GM18502 (cell line): ENCODE data around the gene CAPN8.

Experiments used
- ATAC-seq: cut with Tn5 transposase; IDR thresholded peaks from one replicate; pipeline ENCODE4 v1.9.1; 2021; ENCODE audit warnings: mild to moderate bottlenecking; ENCODE audit not compliant: unreplicated experiment, poor library complexity

Gene CAPN8

DNA sequence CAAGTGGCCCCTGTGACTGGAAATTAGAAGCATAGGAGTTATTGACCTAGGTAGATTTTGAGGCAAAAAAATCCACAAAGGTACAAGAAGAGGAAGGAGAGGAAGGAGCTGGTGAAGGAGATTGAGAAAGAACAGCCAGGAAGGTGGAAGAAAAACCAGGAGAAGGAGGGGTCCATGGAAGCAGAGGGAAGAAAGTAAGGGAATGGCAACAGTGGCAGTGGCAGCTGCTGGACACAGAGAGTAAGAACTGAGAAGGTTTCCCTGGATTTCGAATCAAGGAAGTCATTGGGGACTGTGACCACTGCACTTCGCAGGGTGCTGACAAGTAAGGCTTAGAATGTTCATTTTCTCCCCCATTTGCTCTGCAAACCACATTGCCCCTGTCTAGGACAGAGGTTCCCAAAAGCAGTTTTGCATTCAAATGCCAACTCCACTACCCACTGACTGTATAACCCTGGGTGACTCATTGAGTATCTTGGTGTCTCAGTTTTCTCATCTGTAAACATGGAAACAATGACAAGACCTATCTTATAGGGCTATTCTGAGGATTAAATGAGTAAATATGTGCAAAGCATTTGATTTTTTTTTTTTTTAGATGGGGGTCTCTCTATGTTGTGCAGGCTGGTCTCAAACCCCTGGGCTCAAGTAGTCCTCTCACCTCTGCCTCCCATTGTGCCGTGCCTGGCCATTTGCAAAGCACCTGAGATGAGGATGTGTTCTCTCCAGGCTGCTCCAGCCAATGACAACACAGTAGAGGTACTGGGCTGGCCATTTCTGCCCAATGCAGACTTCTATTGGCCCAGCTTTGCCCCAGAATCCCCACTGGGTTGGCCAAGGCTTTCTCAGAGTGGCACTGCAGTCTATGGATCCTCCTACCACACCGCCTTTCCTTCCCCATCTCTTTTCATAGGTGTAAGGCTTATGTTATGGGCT lies 37.5 kb upstream of the CAPN8 start:
- ATAC-seq: no peak

DNA sequence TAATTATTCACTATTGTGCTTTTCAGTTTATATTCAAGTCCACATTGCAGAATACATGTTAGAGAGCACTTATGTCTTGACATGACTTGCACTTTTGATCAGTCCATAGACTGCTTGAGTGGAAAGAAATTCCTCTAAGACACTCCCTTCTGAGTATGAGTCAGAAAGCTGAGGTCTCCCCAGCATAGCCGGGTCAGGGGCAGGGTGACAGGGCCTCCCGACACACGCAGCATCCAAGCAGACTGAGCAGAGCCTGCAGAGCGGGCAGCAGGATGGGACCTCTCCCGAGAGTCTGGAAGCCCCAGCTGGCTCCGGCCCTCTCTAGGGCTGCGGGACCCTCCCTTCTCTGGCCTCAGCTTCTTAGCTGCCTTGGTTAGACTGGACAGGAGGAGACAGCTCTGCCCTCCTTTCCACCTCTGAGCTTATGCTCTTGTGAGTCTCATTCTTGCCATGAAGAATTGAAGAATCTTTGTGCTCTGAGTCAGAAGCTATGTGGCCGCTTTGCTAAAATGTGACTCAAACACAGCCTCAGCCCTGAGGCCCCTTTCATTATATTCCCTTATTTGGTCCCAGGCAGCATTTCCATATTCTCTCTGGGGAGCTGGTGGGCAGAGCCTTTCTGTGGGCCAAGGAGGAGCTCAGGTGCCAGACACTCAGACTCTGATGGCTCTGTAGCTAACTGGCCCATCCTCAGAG lies 35.6 kb upstream of the CAPN8 start:
- no peak for ATAC-seq

DNA sequence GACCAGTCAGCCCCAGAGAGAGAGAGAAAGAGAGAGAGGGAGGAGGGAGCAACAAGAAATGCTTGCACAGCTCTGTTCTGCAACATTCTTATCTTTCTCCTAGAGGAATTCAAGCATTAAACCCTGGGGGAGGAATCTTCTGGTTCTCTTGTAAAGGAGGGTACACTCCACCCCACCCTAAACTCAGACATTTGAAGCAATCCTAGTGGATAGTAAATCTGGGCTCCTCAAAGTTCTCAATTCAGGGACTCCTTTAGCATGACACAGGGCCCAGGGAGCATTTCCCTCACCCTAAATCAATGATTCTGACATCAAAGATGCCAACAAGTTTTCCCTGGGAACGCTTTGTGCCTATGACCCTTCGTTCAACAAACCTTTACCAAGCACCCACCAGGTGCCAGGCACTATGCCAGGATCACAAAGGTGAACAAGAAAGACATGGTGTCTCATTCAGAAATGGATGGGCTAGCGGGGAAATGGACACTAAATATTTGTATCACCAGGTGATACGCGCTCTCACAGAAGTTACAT lies 35.0 kb upstream of the CAPN8 start:
- no peak for ATAC-seq

DNA sequence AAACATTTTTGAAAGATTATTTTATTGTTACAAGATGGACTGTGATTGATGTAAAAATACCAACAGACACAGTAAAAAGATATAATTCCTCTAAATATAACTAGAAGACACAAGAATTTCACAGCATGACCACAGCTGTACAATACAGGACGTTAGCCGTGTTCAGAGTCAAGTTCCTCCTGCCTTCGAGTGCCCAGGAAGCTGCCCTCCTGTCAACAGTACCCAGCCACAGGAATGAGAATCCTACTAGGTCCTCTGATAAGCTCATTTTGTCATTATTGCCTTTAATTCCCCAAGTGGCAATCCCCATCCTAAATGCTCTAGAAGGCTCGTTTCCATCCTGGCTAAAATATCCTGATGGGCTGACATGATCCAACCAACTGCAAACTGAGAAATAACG lies 30.4 kb upstream of the CAPN8 start:
- ATAC-seq: no peak

DNA sequence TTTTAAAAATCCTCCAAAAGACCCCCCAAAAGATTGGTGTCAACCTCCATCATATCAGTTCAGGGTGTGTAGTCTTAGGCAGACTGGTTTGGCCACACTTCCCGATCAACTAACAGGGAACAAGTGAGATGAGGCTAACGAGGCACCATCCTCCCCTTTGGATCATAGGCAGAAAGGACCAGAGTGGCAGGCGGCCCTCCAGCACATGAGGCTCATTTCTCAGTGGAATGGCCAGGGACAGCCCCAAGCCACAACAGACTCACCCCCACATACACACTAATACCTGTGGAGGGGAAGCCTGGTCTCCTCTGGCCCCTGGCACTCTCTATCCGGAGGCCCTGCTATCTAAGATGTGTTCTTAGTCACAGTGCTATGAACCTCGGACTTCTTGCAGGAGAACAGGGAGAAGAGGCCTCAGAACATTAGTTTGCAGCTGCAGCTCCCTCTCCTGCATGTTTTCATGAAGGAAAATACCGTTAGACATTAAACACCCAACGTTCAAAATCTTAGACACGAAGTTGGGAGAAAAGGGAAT lies 29.6 kb upstream of the CAPN8 start:
- ATAC-seq: no peak

DNA sequence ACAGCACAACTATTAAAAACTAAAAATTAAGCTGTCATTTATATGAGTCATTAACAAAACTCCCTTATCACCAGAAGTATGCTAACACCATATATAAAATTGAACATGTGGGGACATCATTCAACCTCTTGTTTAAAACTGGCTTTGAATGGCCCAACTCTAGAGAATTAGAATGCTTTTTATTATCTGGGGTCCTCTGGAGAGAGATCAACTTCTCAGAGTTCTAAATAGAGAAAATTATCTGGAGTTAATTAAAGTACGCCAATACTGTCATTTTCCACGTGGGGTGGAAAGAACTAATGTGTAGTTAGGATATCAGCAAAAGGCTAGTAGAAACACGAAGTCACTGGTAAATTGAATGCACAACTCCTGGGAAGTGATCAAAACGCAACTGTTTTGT lies 25.6 kb upstream of the CAPN8 start:
- ATAC-seq: no peak

DNA sequence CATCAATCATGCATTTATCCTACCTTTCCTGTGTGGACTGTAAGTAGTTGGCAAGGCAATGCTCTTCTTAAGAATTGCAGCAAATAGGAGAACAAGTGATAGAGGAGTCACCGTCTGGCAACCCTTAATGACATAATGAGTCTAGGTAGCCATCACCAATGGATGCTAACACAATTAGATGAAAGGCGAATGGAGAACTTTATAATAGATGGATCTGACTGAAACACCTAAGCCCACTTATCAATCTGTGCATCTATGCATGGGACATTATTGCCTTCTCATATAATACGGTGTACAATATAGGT lies 18.9 kb upstream of the CAPN8 start:
- ATAC-seq: no peak

DNA sequence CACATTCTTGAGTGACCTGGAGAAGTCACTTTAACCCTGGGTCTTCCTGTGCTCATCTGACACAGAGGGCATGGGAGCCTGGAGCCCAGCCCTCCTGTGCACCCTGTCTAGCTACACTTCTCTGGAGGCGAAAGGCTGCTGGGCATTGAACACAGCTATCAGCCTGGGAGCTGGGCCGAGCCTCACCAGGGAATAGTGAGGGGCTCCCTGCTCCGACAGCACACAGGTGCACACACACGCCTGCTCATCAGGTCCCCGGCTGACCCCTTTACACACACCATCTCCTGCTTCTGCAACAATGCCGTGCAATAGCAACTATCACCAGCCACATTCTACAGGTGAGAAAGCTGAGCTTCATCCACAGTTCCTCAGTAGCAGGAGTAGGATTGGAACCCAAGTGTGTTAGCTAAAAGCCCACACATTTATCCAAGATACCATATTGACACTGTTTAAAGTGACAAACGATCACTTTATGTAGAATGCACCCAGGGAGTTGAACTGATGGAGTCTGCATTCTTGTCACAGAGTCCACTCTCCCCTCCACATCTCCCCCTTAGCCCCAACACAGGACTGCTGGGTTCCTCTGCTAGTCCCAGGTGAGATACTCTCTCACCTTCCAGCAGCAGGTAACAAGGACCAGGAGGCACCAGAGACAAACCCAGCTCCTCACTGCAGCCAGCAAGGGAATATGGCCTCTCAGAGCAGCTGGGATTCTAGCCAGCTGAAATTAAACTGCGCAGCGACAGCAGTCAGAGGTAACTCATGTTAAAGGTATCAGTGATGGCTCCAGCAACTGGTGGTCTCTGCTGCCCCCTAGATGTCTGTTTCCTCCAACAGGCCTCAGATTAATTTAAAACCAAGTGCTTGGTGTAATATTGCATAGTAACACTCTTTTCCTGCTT lies 18.3 kb upstream of the CAPN8 start:
- ATAC-seq: no peak

DNA sequence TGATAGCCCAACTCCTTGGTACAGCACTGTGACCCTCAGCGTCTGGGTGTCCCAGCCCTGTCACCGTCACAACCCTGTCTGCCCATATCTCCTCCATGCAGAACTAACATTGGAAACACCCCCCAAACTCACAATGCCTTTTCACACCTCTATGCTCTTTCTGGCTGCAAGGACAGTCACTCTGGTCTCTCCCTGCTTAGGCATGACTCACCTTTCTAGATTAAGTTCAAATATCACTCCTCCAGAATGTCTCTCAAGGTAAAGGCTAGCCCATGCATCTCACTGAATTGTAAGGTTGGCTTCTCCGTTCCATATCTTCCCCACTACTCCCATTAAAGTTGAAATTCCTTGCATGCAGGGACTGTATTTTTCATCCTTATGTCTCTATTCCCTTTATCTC lies 17.0 kb upstream of the CAPN8 start:
- no peak for ATAC-seq

DNA sequence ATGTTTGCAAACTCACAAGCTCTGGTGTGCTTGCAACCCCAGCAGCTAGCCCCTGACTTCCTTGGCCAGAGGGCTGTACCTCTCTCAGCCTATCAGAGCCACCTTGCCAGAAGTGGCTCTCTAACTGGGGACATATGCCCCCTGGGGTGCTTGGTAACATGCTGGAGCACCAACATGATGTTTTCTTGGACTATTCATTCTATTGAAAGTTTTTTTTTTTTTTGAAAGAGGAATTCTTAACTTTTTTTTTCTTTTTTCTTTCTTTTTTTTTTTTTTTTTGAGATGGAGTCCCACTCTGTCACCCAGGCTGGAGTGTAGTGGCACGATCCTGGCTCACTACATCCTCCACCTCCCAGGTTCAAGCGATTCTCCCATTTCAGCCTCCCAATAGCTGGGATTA lies 14.7 kb upstream of the CAPN8 start:
- ATAC-seq: no peak

DNA sequence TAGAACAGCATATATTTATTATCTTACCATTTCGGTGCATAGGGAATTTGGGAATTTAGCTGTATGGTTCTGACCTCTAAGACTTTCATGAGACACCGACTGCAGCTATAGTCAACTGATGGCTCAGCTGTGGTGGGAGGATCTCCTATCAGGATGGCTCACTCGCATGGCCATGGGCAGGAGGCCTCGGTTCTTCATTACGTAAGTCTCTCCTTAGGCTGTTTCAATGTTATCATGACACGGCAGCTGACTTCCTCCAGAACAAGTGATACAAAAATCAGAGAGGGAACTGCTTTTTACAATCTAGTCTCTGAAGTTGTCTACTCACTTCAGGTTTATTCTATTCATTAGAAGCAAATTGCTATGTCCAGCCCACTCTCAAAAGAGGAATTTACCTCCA lies 13.3 kb upstream of the CAPN8 start:
- no peak for ATAC-seq

DNA sequence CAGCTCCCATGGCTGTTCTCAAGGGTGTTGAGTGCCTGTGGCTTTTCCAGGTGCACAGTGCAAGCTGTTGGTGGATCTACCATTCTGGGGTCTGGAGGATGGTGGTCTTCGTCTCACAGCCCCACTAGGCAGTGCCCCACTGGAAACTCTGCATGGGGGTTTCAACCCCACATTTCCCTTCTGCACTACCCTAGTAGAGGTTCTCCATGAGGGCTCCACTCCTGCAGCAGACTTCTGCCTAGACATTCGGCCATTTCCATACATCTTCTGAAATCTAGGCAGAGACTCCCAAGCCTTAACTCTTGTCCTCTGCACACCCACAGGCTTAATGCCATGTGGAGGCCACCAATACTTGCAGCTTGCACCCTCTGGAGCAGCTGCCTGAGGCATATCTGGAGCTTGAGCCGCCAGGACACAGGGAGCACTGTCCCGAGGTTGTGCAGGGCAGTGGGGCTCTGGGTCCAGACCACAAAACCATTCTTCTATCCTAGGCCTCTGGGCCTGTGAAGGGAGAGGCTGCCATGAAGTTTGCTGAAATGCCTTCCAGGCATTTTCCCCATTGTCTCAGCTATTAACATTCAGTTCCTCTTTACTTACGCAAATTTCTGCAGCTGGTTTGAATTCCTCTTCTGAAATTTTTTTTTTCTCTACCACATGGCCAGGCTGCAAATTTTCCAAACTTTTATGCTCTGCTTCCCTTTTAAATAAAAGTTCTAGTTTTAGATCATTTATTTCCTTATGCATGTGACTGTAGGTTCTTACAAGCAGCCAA lies 8.8 kb upstream of the CAPN8 start:
- ATAC-seq: no peak

DNA sequence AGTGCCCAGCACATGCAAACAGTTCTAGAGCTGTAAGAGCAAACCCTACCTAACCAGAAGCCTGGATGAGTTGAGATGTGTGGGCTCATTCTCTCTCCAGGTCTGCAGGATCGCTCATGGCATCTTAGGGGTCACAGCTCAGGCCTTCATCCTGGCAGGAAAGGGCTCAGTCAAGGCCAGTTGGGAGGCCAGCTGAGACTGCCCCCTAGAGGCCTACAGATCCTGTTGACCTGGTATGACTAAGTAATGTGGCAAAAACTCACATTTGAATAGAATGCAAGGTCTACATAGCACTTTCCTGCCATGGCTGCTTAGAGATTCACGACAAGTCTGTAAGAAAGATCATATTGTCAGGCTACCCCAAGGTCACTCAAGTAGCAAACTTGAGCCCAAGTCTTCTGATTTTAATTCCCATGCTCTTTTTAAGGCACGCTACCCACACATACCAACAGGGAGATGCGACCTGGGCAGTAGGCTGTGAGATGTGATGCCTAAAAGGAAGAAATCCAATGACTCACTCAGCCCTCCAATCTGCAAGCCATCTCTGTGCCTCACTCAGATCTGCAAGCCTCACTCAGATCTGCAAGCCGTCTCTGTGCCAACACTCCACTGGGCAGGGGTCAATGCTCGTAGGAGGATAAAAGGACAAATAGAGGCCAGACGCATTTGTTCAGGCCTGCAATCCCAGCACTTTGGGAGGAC lies 5.1 kb upstream of the CAPN8 start:
- no peak for ATAC-seq

DNA sequence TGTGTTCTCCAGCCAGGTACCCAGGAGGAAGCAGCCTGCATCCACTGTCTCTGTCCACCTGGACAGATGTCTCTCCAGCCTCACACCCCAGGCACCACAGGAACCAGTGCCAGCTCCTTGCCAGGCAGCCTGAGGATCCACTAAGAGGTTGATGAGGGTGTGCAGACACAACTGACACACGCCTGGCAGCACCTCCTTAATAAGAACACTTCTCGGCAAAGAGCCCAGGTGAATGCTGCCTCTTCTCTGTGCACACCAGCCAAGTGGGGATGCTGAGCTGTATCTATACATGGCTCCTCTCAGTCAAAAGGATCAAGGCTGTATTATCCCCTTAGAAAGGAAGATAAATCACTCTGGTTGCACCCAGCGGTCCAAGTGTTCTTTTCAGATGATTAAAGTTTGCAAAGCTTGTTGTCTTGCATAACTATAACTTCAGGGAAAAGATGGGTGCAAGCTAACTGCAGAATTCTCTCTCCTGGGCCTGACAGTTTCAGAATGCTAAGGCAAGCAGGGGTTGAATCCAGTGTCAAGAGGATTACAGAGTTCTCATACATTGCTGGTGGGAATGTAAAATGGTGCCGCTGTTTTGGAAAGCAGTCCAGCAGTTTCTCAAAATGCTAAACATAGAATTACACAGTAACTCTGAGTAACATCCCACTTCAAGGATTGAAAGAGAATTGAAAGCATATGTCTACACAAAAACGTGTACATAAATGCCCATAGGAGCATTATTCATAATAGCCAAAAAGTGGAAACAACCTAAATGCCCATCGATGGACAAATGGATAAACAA lies 3.7 kb upstream of the CAPN8 start:
- ATAC-seq: no peak

DNA sequence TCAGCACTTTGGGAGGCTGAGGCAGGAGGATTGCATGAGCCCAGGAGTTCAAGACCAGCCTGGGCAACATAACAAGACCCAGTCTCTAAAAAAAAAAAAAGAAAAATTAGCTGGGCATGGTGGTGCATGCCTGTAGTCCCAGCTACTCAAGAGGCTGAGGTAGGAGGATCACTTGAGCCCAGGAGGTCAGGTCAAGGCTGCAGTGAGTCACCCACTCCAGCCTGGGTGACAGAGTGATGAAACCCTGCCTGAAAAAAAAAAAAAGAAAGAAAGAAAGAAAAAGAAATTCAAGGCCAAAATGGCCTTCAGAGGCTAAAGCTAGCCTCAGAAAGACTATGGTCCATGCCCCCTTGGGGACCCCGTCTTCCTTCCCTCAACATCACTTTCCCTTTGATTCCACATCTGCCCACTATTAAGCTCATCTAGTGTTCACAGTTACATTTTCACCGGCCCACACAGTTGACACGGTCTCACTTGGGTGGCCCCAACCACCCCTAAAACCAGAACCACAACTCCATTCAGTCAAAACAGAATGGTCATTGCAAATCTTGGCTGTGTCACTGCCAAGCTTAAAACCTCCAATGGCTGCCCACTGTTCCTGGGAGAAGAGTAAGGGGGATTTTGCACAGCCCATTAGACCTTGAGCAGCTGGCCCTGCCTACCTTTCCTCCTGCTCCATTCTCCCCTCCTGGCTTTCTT lies 2.1 kb upstream of the CAPN8 start:
- ATAC-seq: no peak

DNA sequence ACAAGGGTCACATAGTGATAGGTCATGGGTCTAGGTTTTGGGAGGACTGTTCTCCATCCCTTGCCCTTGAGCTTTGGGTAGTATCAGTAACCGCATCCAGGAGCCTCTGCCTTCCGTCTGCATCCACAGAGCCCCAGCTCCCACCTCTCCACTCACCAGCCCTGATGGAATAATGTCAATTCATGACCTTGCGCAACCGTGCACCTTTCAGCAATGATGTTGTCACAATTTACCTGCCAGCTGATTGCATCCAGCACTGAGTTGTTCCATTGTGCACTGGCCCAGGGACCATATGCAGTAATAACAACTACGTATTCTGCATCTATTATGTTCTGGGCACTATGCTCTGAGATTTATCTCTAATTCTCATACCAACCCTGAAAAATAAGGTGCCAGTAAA lies 1.4 kb downstream of the CAPN8 start:
- ATAC-seq: no peak

DNA sequence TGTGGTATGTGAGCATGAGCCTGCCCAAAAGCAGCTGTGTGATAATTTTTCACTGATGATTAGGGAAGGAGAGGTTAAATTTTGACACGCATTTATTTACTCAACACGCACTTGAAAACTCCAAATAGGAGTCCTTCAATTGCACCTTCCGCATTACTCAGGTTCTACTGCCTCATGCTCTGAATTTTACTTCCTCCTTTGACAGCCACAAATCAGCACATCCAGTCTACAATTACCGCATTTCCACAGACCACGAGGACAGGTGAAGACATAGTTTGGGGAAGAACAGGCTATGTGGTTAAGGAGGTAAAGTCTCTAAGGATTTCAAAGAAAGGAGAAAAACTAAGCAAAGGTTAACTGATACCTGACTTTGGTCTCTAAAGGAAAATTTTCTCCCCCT lies 2.6 kb downstream of the CAPN8 start:
- ATAC-seq: no peak

DNA sequence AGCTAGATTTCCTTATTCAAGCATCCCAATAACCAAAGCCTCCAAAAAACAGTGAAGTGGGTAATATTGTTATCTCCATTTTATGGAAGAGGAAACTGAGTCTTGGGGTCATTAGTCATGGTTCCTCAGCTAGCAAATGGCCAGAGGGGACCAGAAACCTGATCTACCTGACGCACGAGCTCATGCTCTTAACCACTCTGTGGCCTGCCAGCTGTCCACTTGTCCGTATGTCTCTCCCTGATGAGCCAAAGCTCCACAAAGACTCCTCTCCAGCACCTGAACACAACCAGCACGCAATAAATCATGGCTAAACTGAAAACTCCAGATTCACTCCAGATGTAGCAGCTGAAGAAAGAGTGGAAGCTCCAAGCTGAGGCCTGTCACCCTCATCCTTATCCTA lies 5.8 kb downstream of the CAPN8 start:
- ATAC-seq: no peak
